HUDEP-2 (cell line): Measurements from ENCODE around the gene ASB1.
A peak's percentile ranks its signal among the peaks of the same experiment; 100 is the strongest.

Source experiments
- DNase-seq, 76 experiments: peaks; one replicate each; lab custom pipeline; 2025; ENCODE audit not compliant: unreplicated experiment in 76 of 76; lab: John Stamatoyannopoulos, UW

The ASB1 gene, protein sequence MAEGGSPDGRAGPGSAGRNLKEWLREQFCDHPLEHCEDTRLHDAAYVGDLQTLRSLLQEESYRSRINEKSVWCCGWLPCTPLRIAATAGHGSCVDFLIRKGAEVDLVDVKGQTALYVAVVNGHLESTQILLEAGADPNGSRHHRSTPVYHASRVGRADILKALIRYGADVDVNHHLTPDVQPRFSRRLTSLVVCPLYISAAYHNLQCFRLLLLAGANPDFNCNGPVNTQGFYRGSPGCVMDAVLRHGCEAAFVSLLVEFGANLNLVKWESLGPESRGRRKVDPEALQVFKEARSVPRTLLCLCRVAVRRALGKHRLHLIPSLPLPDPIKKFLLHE

GRCh38 chr2:238426568-238427434, at the start of gene ASB1:
Gene ASB1, plus strand, starts transcription at chr2:238426927. Its CDS starts 144 bp downstream, at chr2:238427071.
- peak in 57 of 76 experiments; percentile 10 to 83 (median 57) for DNase-seq

- no peak for DNase-seq
These were observed 48.3 kb upstream of the ASB1 start for GRCh38 chr2:238378230-238379095.

- peak in 1 of 76 experiments; percentile 5 for DNase-seq
These were observed 47.5 kb upstream of the ASB1 start for GRCh38 chr2:238379096-238379810.

DNA sequence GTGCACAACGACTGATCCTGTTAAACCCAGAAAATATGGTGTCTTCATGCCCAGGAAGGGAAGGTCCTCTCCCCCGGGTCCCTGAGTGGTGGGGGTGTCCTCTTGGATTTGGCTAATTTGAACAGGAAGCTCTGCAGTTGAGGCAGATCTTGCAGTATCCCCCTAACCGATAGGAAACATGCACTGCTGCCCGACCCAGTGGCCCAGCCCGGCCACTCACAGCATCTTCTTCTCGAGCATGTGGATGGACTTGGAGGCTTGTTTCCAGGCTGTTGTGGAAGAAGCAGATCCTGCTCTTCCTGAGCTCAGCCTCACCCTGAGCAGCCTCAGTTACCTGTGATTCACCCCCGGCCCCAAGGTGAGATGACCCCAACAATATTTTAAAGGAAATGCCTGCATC, 46.4 kb upstream of the ASB1 start:
- no peak for DNase-seq

DNA sequence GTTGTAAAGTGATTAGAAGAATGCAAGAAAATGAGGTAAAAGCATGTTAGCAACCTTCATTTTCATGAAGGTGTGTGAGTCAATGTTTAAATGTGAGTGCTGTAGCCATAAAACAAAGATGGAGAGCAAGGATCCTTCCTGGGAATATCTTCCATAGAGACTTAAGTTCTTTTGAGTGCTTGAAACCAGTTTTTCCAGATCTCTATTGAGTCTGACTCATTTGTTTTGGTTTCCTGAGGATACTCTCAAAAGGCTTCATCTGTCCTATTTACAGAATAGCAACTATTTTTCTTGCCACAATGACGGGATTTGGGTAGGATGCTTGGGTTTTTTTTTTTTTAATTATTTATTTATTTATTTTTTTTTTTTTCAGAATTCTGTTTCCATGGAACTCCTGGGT, 45.9 kb upstream of the ASB1 start:
- no peak for DNase-seq

GRCh38 chr2:238381341-238382115, 45.2 kb upstream of the ASB1 start:
- no peak for DNase-seq

GRCh38 chr2:238382381-238382781, 44.3 kb upstream of the ASB1 start:
- no peak for DNase-seq

- no peak for DNase-seq
These were observed 43.6 kb upstream of the ASB1 start for GRCh38 chr2:238383135-238383534.

DNA sequence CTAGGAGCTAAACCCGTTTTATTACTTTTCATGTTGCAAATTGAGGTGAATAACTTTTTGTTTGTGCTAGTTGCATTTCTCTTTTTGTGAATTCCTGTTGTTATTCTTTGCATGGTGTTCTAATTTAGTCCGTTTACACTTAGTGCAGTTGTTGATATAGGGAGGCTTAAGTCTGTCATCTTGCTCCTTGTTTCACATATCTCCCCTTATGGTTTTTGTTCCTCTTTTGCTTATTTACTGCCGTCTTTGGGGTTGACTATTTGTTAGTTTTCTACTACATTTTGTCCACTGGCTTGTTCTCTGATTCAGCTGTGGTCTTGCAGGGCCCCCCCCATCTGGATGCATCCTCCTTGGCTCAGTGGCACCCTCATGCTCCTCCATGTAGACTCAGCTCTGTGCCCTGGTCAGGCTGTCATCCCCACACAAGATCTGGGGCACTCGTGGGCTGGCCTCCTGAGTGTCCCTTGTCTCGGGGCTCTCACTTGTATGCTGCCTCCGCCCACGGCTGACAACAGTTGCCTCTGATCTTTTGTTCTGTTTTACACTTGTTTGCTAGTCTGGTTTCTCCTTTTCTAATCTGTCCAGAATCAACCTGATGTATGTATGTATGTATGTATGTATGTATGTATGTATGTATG, 42.9 kb upstream of the ASB1 start:
- DNase-seq: no peak

- DNase-seq: peak in 4 of 76 experiments; percentile 2 to 32 (median 10)
These were observed 39.4 kb upstream of the ASB1 start for GRCh38 chr2:238387332-238387731.

DNA sequence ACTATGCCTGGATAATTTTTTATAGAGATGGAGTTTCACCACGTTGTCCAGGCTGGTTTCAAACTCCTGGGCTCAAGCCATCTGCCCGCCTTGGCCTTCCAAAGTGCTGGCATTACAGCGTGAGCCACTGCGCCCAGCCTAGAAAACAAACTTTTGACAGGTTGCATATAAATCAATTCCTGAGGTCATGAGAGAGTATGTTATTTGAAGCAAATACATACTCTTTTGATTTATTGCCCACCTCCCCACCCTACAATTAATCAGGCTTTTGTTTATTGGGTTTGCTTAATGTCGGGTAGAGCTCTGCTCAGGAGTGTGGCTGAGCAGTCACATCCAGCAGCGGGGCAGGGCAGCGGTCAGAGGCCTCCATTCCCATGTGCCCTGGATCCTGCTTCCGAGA, 37.9 kb upstream of the ASB1 start:
- no peak for DNase-seq

DNA sequence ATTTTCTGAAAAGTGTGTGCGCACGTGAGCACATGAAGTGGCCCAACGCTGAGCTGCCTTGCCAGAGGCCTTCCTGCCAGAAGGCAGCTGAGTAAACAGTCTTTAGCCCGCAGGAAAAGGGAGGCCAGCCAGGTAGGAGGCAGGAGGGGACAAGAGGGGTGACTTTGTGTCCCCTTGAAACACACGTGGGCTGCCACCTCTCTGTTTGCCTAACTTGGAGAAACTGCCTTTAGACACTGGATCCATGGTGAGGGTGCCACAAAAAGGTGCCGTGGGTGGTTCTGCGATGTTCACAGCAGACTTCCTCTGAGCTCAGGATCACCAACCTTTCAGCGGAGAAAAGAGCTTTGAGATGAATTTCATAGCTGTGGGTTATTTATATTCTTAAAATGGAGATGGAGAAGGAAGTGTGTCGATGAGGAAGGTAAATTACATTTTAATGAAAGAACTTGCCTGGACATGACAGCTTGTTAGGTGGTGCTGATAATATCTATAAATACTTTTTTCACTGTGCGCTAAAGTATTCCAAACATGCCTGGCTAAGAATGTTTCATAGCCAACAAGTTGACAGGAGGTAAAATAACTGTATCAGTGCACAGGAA, 36.6 kb upstream of the ASB1 start:
- DNase-seq: no peak

DNA sequence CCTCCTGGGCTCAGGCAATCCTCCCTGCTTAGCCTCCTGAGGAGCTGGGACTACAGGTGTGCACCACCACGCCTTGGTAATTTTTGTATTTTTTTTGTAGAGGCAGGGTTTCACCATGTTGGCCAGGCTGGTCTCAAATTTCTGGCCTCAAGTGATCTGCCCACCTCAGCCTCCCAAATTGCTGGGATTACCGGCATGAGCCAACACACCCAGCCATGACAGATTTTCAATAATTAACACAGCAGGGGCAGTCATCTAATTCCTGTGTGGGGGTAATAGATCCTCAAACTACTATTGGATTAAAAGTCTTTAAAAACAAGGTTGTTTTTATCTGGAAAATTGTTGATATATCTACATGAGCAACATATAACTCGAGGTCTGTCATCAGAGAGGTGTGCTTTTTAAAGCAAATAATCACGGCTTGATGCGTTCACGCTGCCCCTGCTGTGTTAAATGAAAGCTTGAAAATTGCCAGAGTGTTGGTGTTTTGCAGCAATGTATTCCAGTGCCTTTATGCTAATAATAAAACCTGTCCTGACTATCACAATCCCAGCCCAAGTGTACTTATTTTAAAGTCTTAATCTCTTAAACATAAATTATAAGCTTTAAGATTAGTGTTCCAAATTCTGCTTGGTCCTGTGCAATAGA, 35.6 kb upstream of the ASB1 start:
- DNase-seq: no peak

- no peak for DNase-seq
These were observed 30.1 kb upstream of the ASB1 start for GRCh38 chr2:238396663-238397062.

- DNase-seq: no peak
These were observed 29.4 kb upstream of the ASB1 start for GRCh38 chr2:238397356-238397755.

GRCh38 chr2:238398577-238398976, 28.1 kb upstream of the ASB1 start:
- no peak for DNase-seq

DNA sequence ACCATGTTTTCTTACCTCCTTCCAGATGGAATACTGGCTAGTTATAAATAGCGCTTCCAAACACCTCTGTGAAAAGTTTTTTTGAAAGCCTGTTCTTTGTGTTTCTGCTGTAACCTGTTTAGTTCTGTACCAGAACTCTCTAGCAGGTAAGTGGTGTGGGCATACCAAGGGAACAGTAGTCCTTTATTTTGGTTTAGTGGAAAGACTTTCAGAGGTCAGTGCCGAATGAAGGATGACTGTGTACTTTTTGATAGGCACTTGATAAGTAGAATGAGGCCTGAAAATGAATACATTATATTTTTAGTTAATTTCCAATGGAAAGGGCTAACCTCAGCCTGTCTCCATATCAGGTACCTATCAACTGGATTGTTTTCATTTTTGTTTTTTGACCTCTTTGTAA, 27.6 kb upstream of the ASB1 start:
- no peak for DNase-seq

- no peak for DNase-seq
These were observed 25.2 kb upstream of the ASB1 start for GRCh38 chr2:238401551-238401950.
